SU-DHL-6 (cell line): ENCODE measurements around the gene CALCOCO2.

ENCODE experiments used
- H2AFZ ChIP-seq: fragments of 200-600 bp; sonication (generic); 2 replicates; pipeline ENCODE4 v1.6.1; 2014; ENCODE audit warnings: low read depth, mild to moderate bottlenecking, moderate library complexity, mixed read lengths, antibody characterized with exemption, low read length; ENCODE audit not compliant: severe bottlenecking
- H3F3A ChIP-seq: fragments of 200-600 bp; shearing (Covaris generic); 2 replicates; pipeline ENCODE4 v1.6.0; 2016; ENCODE audit warnings: antibody characterized with exemption, mild to moderate bottlenecking; ENCODE audit not compliant: insufficient read depth
- H3K27ac ChIP-seq: fragments of 200-600 bp; sonication (generic); 2 replicates; pipeline ENCODE4 v1.5.1; 2016; ENCODE audit warnings: low read depth, mild to moderate bottlenecking, low read length, moderate library complexity, mixed read lengths
- H3K27me3 ChIP-seq: fragments of 200-600 bp; sonication (generic), shearing (Covaris generic); 2 replicates; pipeline ENCODE4 v1.6.0; 2014; ENCODE audit warnings: mild to moderate bottlenecking, low read length
- H3K36me3 ChIP-seq: fragments of 200-600 bp; sonication (generic); 2 replicates; pipeline ENCODE4 v1.6.1; 2014; ENCODE audit warnings: mild to moderate bottlenecking, low read length, mixed read lengths
- H3K4me2 ChIP-seq: fragments of 300-600, 200-600 bp; shearing (Covaris generic), sonication (generic); 2 replicates; pipeline ENCODE4 v1.6.0; 2014; ENCODE audit warnings: low read length, low read depth, mild to moderate bottlenecking; ENCODE audit not compliant: poor library complexity, severe bottlenecking
- H3K4me3 ChIP-seq: fragments of 200-600 bp; sonication (generic); 2 replicates; pipeline ENCODE4 v1.5.1; 2014; ENCODE audit warnings: antibody characterized with exemption, low read length, mild to moderate bottlenecking, mixed read lengths; ENCODE audit not compliant: insufficient read depth, poor library complexity, severe bottlenecking
- H3K79me2 ChIP-seq: fragments of 200-600 bp; sonication (generic); 2 replicates; pipeline ENCODE4 v1.6.1; 2014; ENCODE audit warnings: mild to moderate bottlenecking, low read length, moderate library complexity; ENCODE audit not compliant: insufficient read depth
- H3K9ac ChIP-seq: fragments of 200-600 bp; sonication (generic); 2 replicates; pipeline ENCODE4 v1.7.0; 2014; ENCODE audit warnings: mild to moderate bottlenecking, low read length
- H3K9me2 ChIP-seq: fragments of 200-600 bp; sonication (generic); replicated peaks from 2 replicates; pipeline ENCODE4 v1.6.1; 2014; ENCODE audit warnings: low read length; ENCODE audit not compliant: insufficient read depth
- H3K9me3 ChIP-seq: fragments of 200-600 bp; sonication (generic); 2 replicates; pipeline ENCODE4 v1.6.1; 2014; ENCODE audit warnings: low read length, mixed read lengths; ENCODE audit not compliant: insufficient read depth
- H4K20me1 ChIP-seq: fragments of 200-600 bp; sonication (generic); 2 replicates; pipeline ENCODE4 v1.6.1; 2014; ENCODE audit warnings: low read depth, mild to moderate bottlenecking, antibody characterized with exemption, low read length, moderate library complexity, mixed read lengths
- CTCF ChIP-seq: fragments of 200-600 bp; sonication (generic); IDR thresholded peaks from one replicate; pipeline ENCODE4 v1.5.1; 2017; ENCODE audit warnings: antibody characterized with exemption, mild to moderate bottlenecking, low read length, moderate library complexity; ENCODE audit not compliant: insufficient read depth, poor library complexity, severe bottlenecking
- EZH2phosphoT487 ChIP-seq: fragments of 200-600 bp; sonication (generic), shearing (Covaris generic); conservative IDR thresholded peaks from 2 replicates; pipeline ENCODE4 v1.6.1; 2018; ENCODE audit warnings: mild to moderate bottlenecking, antibody characterized with exemption, low read length, moderate library complexity, mixed read lengths

The CALCOCO2 gene

GRCh38 chr17:48910370-48910769, 79.5 kb downstream of the CALCOCO2 start:
- TF ChIP-seq CTCF (no peak), EZH2phosphoT487 (no peak)
- Histone ChIP-seq H3K9me2 (no peaks in the 10 kb centered on the region), H3K9ac (peak overlapping the region; percentile 88; the same call in 1 of the 2 replicates), H3K79me2 (peaks cover 61% of the 10 kb centered on the region), H2AFZ (no peak overlapping the region), H3K27ac (no peak overlapping the region), H3K27me3 (no peaks in the 10 kb centered on the region), H4K20me1 (peaks cover 17% of the 10 kb centered on the region; the same call in 1 of the 2 replicates), H3K36me3 (peaks cover 4% of the 10 kb centered on the region; the same call in 1 of the 2 replicates), H3K4me2 (peak overlapping the region; percentile 79), H3K4me3 (no peak overlapping the region), H3F3A (0 out of 2 replicates have a peak, but pooled peaks cover 6% of the 10 kb centered on the region), H3K9me3 (no peaks in the 10 kb centered on the region)

- TF ChIP-seq CTCF = no peak
- peaks cover 17% of the 10 kb centered on the region; the same call in 1 of the 2 replicates for H4K20me1 ChIP-seq
- peaks cover 6% of the 10 kb centered on the region; the same call in 1 of the 2 replicates for H3K36me3 ChIP-seq
These were observed 81.6 kb downstream of the CALCOCO2 start for GRCh38 chr17:48912476-48912875.

More at GRCh38 chr17:48912476-48912875, 81.6 kb downstream of the CALCOCO2 start:
- Histone ChIP-seq H2AFZ (no peak overlapping the region), H3K27me3 (no peaks in the 10 kb centered on the region), H3F3A (0 out of 2 replicates have a peak, but pooled peaks cover 6% of the 10 kb centered on the region), H3K9ac (no peak overlapping the region), H3K27ac (no peak overlapping the region), H3K9me3 (no peaks in the 10 kb centered on the region), H3K79me2 (peaks cover 61% of the 10 kb centered on the region), H3K4me3 (no peak overlapping the region), H3K9me2 (no peaks in the 10 kb centered on the region), H3K4me2 (no peak overlapping the region)
